ENCODE results near the gene CELF5. TPM values are rescaled to one million over a fixed set of nuclear protein-coding genes. Genes with fewer than 3 reads are reported as not detected.

CELF5 gene
- total RNA-seq, 1 donor from 2014 or later, result not detected

- Histone ChIP-seq H3K4me1 (no peaks in the 10 kb centered on the region), H3K27me3 (no peaks in the 10 kb centered on the region), H3K27ac (no peak overlapping the region), H3K36me3 (peaks cover 44 to 63% of the 10 kb centered on the region in 2 donors), H3K9me3 (no peaks in the 10 kb centered on the region), H3K4me3 (no peak overlapping the region)
- intact Hi-C loops (cut with DNase I), result no loop called here
- TF ChIP-seq CTCF (IDR thresholded peaks at IDR 0.05), result no peak
- DNase-seq (ENCODE audit: low spot score in 2 of 2), result no peak
Measured at GRCh38 chr19:3203805-3204645, 20.4 kb upstream of the CELF5 start.

- H3K9me3 ChIP-seq, result no peaks in the 10 kb centered on the region
- peaks cover 40 to 61% of the 10 kb centered on the region in 2 donors for H3K36me3 ChIP-seq
- H3K4me1 ChIP-seq, result no peaks in the 10 kb centered on the region
- H3K27me3 ChIP-seq, result no peaks in the 10 kb centered on the region
- TF ChIP-seq CTCF (IDR thresholded peaks at IDR 0.05), result no peak
- DNase-seq (ENCODE audit: low spot score in 2 of 2), result no peak
- no peak overlapping the region for H3K27ac ChIP-seq
- intact Hi-C loops (cut with DNase I), result no loop called here
- H3K4me3 ChIP-seq, result no peak overlapping the region
Measured at GRCh38 chr19:3204646-3205275, 19.7 kb upstream of the CELF5 start.

GRCh38 chr19:3206216-3206953, 18.1 kb upstream of the CELF5 start:
- Histone ChIP-seq H3K27ac (no peak overlapping the region), H3K27me3 (no peaks in the 10 kb centered on the region), H3K9me3 (no peaks in the 10 kb centered on the region), H3K36me3 (peaks cover 40 to 56% of the 10 kb centered on the region in 2 donors), H3K4me1 (no peaks in the 10 kb centered on the region), H3K4me3 (no peak overlapping the region)
- TF ChIP-seq CTCF (IDR thresholded peaks at IDR 0.05), result no peak
- no peak for DNase-seq (ENCODE audit: low spot score in 2 of 2)
- intact Hi-C loops (cut with DNase I), result no loop called here

- Histone ChIP-seq H3K36me3 (peaks cover 40 to 51% of the 10 kb centered on the region in 2 donors), H3K9me3 (no peaks in the 10 kb centered on the region), H3K4me3 (no peak overlapping the region), H3K27ac (no peak overlapping the region), H3K4me1 (no peaks in the 10 kb centered on the region), H3K27me3 (no peaks in the 10 kb centered on the region)
- intact Hi-C loops (cut with DNase I), result no loop called here
- DNase-seq (ENCODE audit: low spot score in 2 of 2), result no peak
- TF ChIP-seq CTCF (IDR thresholded peaks at IDR 0.05), result no peak
Measured at GRCh38 chr19:3207461-3208242, 16.8 kb upstream of the CELF5 start.
